Caco-2 (cell line): ENCODE data around the gene ALOX12B. TPM values are rescaled to one million over a fixed set of nuclear protein-coding genes. Genes with fewer than 3 reads are reported as not detected.

Source experiments
- BruUV-seq: library from RNA; stranded (reverse); fragments of 400-500 nt; replicated peaks from 2 replicates; lab custom pipeline; 2021; lab: Mats Ljungman, UMichigan
- CTCF ChIA-PET: fragments of 300-600 bp; sonication (Branson Sonifier 250); formaldehyde crosslinking; loops from one replicate; lab custom pipeline; 2022; ENCODE audit warnings: antibody characterized with exemption; lab: Charles Lee
- POLR2A ChIA-PET: fragments of 300-600 bp; sonication (Branson Sonifier 250); formaldehyde crosslinking; loops from one replicate; lab custom pipeline; 2022; ENCODE audit warnings: antibody characterized with exemption; lab: Charles Lee
- DNase-seq, 2 experiments: peaks; one replicate each; pipeline versions ENCODE4 v3.0.0 to v3.0.0-alpha.2; 2020 to 2022
- H3K27me3 ChIP-seq: replicated peaks from 2 replicates; pipeline ENCODE4 v1.6.0; 2011; ENCODE audit warnings: low read length; ENCODE audit not compliant: control insufficient read depth, insufficient read depth
- H3K36me3 ChIP-seq: 2 replicates; pipeline ENCODE4 v1.5.1; 2011; ENCODE audit warnings: low read length; ENCODE audit not compliant: control insufficient read depth, insufficient read depth
- H3K4me1 ChIP-seq: fragments of 250-450 bp; sonication (Bioruptor Pico); 2 replicates; pipeline ENCODE4 v1.5.1; 2020; ENCODE audit warnings: mild to moderate bottlenecking
- H3K4me3 ChIP-seq: 2 replicates; pipeline ENCODE4 v1.5.1; 2011; ENCODE audit warnings: low read depth, mild to moderate bottlenecking, control low read depth, low read length
- H3K9me3 ChIP-seq: fragments of 250-450 bp; sonication (Bioruptor Pico); 2 replicates; pipeline ENCODE4 v1.5.1; 2020; ENCODE audit warnings: mild to moderate bottlenecking, moderate library complexity
- H3K27ac Mint-ChIP-seq: one replicate; pipeline ENCODE4 v1.8.0; 2022; ENCODE audit warnings: mixed read lengths; ENCODE audit not compliant: unreplicated experiment
- H3K27me3 Mint-ChIP-seq: one replicate; pipeline ENCODE4 v1.8.0; 2022; ENCODE audit warnings: mixed read lengths; ENCODE audit not compliant: insufficient read depth, unreplicated experiment
- H3K36me3 Mint-ChIP-seq: one replicate; pipeline ENCODE4 v1.8.0; 2022; ENCODE audit warnings: mild to moderate bottlenecking, mixed read lengths; ENCODE audit not compliant: insufficient read depth, unreplicated experiment
- H3K4me1 Mint-ChIP-seq: one replicate; pipeline ENCODE4 v1.8.0; 2022; ENCODE audit warnings: low read depth, mixed read lengths; ENCODE audit not compliant: unreplicated experiment
- H3K4me3 Mint-ChIP-seq: one replicate; pipeline ENCODE4 v1.8.0; 2022; ENCODE audit warnings: mild to moderate bottlenecking, moderate library complexity, mixed read lengths; ENCODE audit not compliant: unreplicated experiment
- H3K9me3 Mint-ChIP-seq: one replicate; pipeline ENCODE4 v1.8.0; 2022; ENCODE audit warnings: mixed read lengths; ENCODE audit not compliant: unreplicated experiment
- intact Hi-C: fragments of 100-400 bp; cut with micrococcal nuclease; formaldehyde crosslinking; loops from one replicate; pipeline ENCODE4 v1.10.0; 2022; ENCODE audit not compliant: unreplicated experiment
- total RNA-seq: library from RNA; stranded (reverse); gene quantifications from 2 replicates; pipeline ENCODE4 v1.2.3, GENCODE V29; 2022
- TF ChIP-seq, protein P1 (sequence below), 2 experiments: fragments of 200-600 bp in 1 of 2; IDR thresholded peaks; 1 replicate in 1 of 2; 2 replicates in 1 of 2; pipeline versions ENCODE4 v1.5.1 to v1.8.0; 2011 to 2022; ENCODE audit warnings: antibody characterized with exemption in 1 of 2, control low read depth in 1 of 2, inconsistent platforms in 1 of 2, low read depth in 1 of 2, low read length in 1 of 2, mild to moderate bottlenecking in 1 of 2, moderate library complexity in 1 of 2; ENCODE audit not compliant: insufficient read depth in 1 of 2, severe bottlenecking in 1 of 2, unreplicated experiment in 1 of 2

ALOX12B gene
- total RNA-seq, 1 experiment from 2014 or later, result 0.34 TPM

DNA sequence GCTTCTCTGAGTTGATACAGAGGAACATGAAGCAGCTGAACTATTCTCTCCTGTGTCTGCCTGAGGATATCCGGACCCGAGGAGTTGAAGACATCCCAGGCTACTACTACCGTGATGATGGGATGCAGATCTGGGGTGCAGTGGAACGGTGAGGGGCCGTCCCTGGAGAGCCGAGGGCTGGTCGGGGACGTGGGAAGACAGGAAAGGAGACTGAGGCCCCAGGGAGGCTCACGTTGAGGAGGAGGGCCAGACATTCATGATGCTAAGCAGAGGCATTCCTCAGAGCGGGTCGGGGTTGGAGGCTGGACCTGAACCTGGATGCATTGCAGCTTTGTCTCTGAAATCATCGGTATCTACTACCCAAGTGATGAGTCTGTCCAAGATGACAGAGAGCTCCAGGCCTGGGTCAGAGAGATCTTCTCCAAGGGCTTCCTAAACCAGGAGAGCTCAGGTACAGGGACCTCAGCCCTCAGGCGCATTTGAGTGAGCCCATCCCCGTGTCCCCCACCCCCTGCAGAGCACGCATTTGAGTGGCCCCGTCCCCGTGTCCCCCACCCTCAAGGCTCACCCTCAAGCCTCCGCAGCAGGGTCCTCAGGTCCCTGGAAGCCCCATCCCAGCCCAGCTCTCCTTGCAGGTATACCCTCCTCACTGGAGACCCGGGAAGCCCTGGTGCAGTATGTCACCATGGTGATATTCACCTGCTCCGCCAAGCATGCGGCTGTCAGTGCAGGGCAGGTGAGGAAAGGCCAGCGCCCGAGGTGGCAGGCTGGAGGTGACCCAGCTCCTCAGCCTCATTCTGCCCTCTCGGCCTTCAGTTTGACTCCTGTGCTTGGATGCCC, 40.4 kb downstream of the ALOX12B start:
- intact Hi-C loops, result no loop called here
- no peak overlapping the region for H3K27ac Mint-ChIP-seq
- no TSS peak for BruUV-seq

DNA sequence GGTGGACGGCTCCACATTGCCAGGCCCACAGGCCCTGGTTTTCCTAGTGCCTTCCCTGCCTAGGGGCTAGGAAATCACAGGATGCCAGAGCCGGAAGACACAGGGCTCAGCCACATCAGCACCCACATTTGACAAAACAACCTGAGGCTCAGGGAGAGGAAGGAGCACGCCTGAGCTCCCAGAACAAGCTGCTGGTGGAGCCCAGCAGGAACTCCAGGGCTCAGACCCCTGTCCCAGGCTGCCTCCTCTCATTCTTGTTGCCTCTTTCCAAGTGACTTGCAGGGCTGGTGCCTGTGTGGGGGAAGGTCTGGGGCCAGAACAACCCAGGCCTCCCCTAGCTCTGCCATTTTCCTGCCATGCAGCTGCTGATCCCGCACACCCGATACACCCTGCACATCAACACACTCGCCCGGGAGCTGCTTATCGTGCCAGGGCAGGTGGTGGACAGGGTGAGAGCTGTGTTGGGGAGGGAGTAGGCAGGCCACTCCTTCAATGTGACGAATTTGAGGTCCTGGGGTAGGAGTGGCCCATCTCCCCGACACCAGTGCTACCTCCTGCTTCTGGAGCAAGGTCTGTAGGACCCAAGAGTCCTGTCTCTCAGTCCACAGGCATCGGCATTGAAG, 41.1 kb downstream of the ALOX12B start:
- no peak overlapping the region for H3K4me3 Mint-ChIP-seq
- no TSS peak for BruUV-seq

More for the DNA sequence above, 40.4 kb downstream of the ALOX12B start:
- Mint-ChIP-seq H3K4me3 (no peak overlapping the region), H3K4me1 (no peaks in the 10 kb centered on the region), H3K9me3 (no peaks in the 10 kb centered on the region), H3K36me3 (no peaks in the 10 kb centered on the region), H3K27me3 (no peaks in the 10 kb centered on the region)
- POLR2A ChIA-PET, result no interaction called here
- Histone ChIP-seq H3K27me3 (no peaks in the 10 kb centered on the region), H3K4me3 (no peak overlapping the region), H3K36me3 (no peaks in the 10 kb centered on the region), H3K4me1 (no peaks in the 10 kb centered on the region), H3K9me3 (no peaks in the 10 kb centered on the region)
- CTCF ChIA-PET, result no interaction called here
- TF ChIP-seq, protein P1, sequence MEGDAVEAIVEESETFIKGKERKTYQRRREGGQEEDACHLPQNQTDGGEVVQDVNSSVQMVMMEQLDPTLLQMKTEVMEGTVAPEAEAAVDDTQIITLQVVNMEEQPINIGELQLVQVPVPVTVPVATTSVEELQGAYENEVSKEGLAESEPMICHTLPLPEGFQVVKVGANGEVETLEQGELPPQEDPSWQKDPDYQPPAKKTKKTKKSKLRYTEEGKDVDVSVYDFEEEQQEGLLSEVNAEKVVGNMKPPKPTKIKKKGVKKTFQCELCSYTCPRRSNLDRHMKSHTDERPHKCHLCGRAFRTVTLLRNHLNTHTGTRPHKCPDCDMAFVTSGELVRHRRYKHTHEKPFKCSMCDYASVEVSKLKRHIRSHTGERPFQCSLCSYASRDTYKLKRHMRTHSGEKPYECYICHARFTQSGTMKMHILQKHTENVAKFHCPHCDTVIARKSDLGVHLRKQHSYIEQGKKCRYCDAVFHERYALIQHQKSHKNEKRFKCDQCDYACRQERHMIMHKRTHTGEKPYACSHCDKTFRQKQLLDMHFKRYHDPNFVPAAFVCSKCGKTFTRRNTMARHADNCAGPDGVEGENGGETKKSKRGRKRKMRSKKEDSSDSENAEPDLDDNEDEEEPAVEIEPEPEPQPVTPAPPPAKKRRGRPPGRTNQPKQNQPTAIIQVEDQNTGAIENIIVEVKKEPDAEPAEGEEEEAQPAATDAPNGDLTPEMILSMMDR (IDR thresholded peaks at IDR 0.05; ENCODE audit: insufficient read depth in 1 of 2, low read depth in 1 of 2, low read length in 1 of 2, severe bottlenecking in 1 of 2, unreplicated experiment in 1 of 2), result no peak
- no peak for DNase-seq

More for the DNA sequence above, 41.1 kb downstream of the ALOX12B start:
- H3K36me3 Mint-ChIP-seq, result no peaks in the 10 kb centered on the region
- no peaks in the 10 kb centered on the region for H3K27me3 Mint-ChIP-seq
- DNase-seq, result no peak
- H3K27ac Mint-ChIP-seq, result no peak overlapping the region
- Histone ChIP-seq H3K36me3 (no peaks in the 10 kb centered on the region), H3K4me1 (no peaks in the 10 kb centered on the region; the same call in 1 of the 2 replicates), H3K27me3 (no peaks in the 10 kb centered on the region), H3K9me3 (no peaks in the 10 kb centered on the region), H3K4me3 (no peak overlapping the region)
- TF ChIP-seq, protein P1 (IDR thresholded peaks at IDR 0.05; ENCODE audit: insufficient read depth in 1 of 2, low read depth in 1 of 2, low read length in 1 of 2, severe bottlenecking in 1 of 2, unreplicated experiment in 1 of 2), result no peak
- no peaks in the 10 kb centered on the region for H3K9me3 Mint-ChIP-seq
- ChIA-PET CTCF (no interaction called here), POLR2A (no interaction called here)
- no peaks in the 10 kb centered on the region for H3K4me1 Mint-ChIP-seq
- intact Hi-C loops, result no loop called here
